ENCODE results near the gene MAP1B.

- TF ChIP-seq, protein P1, sequence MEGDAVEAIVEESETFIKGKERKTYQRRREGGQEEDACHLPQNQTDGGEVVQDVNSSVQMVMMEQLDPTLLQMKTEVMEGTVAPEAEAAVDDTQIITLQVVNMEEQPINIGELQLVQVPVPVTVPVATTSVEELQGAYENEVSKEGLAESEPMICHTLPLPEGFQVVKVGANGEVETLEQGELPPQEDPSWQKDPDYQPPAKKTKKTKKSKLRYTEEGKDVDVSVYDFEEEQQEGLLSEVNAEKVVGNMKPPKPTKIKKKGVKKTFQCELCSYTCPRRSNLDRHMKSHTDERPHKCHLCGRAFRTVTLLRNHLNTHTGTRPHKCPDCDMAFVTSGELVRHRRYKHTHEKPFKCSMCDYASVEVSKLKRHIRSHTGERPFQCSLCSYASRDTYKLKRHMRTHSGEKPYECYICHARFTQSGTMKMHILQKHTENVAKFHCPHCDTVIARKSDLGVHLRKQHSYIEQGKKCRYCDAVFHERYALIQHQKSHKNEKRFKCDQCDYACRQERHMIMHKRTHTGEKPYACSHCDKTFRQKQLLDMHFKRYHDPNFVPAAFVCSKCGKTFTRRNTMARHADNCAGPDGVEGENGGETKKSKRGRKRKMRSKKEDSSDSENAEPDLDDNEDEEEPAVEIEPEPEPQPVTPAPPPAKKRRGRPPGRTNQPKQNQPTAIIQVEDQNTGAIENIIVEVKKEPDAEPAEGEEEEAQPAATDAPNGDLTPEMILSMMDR (IDR thresholded peaks at IDR 0.05; ENCODE audit: poor library complexity), result no peak
- TF ChIP-seq EZH2 (IDR thresholded peaks at IDR 0.05; ENCODE audit: borderline replicate concordance) (no peak), EZH2phosphoT487 (IDR thresholded peaks at IDR 0.05; ENCODE audit: low read depth, severe bottlenecking, unreplicated experiment) (no peak)
These were observed 103.8 kb downstream of the MAP1B start for GRCh38 chr5:72210888-72211678.

All from hepatocyte (in vitro differentiated cells).